NB4 (cell line): ENCODE results near the gene TNN.

Source experiments
- CTCF ChIP-seq: IDR thresholded peaks from one replicate; pipeline ENCODE4 v1.5.1; 2012; ENCODE audit warnings: low read depth, low read length
- MAX ChIP-seq: IDR thresholded peaks from 2 replicates; pipeline ENCODE4 v1.6.1; 2011; ENCODE audit warnings: low read depth, low read length
- MYC ChIP-seq: IDR thresholded peaks from 2 replicates; pipeline ENCODE4 v1.6.1; 2011; ENCODE audit warnings: low read depth, low read length
- POLR2A ChIP-seq: IDR thresholded peaks from 2 replicates; pipeline ENCODE4 v1.6.1; 2011; ENCODE audit warnings: mild to moderate bottlenecking; ENCODE audit not compliant: insufficient read length; ENCODE audit errors: extremely low read depth

- TF ChIP-seq CTCF (no peak), POLR2A (no peak), MAX (no peak), MYC (no peak)
Observed at GRCh38 chr1:175129182-175129581, 61.5 kb downstream of the TNN start.
